SKM-1 treated with dmso at 0.1 percent for 144 hours (cell line): ENCODE results near the gene ATF7.
"Not testable (repeated sequence)": the region's sequence is repeated elsewhere in the genome, so short reads cannot be mapped to it uniquely, and the experiment has no call there.

Experiments
- DNase-seq: peaks from one replicate; lab custom pipeline; 2025; ENCODE audit not compliant: unreplicated experiment; lab: John Stamatoyannopoulos, UW

The ATF7 gene

DNA sequence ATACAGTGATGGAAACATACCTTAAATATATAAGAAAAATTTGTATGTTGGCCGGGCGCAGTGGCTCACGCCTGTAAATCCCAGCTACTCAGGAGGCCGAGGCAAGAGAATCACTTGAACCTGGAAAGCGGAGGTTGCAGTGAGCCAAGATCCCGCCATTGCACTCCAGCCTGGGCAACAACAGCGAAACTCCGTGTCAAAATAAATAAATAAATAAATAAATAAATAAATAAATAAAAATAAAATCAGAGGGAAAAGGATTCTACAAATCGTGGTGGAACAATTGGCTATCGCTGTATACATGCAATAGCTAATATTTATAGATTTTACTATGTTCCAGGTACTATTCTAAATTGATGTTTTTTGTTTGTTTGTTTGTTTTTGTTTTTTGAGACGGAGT is 1.7 kb upstream of the ATF7 start:
- DNase-seq: no peak

DNA sequence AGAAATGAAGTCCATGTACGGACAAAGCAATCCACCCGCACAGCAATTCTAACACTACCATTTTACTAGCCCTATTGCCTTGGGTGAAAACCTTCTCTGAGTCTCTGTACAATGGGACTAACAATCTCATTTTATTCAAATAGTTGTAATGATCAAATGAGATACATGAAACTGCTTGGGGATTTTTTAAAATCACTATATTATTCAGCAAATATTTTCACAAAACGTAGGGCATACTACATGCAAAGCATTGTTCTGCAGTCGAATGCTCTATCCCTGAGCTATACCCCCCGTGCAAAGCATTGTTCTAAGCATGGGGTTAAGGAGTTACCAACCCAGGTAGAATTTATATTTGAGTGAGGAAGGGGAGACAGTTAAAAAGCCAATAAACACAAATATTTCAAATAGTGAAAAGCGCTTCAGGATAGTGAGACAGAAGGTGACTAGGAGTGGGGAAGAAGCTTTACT is 554 bp upstream of the ATF7 start:
- DNase-seq: no peak

DNA sequence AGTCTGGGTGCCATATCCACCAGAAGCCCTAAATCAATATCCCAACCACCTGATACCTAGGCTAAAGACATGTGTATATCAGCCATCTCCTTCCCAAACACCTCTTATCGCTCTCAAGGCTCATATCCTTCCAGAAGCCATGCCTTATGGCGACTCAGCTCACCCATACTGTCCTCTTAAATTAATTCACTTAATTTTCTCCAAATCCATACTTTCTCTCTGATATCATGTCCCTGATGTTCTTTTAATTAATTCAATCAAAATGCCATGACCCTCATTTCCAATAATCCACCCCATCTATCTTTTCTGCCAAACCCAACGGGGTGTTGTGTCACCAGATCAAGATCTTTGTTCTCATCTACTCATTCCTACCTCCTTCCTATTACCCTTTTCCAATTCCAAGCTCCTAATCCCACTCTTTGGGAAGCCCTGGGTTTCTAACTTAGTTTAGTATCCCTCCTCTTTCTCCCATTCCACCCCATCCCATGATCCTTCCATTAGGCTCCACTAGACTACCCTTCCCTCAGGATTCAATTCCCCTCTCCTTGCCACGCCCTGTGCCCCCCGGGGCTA is 723 bp downstream of the ATF7 start:
- no peak for DNase-seq

DNA sequence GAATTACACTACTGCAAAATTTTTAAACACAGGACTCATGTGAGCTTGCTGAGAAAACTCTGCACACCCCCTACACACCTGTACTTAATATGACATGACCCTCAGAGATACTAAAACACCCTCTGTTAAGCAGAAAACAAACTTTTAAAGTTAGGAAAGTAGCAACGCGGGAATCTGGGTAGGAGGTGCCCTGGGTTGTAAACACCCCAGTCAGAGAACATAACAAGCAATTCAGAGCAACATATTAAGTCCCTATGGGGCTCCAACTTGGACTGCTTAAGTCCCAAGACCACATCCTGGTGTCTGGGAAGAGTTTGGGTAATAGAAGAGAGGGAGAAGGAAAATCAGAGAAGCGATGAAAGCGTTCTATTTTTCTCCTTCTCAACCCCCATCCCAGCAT is 1.2 kb downstream of the ATF7 start:
- DNase-seq: no peak

DNA sequence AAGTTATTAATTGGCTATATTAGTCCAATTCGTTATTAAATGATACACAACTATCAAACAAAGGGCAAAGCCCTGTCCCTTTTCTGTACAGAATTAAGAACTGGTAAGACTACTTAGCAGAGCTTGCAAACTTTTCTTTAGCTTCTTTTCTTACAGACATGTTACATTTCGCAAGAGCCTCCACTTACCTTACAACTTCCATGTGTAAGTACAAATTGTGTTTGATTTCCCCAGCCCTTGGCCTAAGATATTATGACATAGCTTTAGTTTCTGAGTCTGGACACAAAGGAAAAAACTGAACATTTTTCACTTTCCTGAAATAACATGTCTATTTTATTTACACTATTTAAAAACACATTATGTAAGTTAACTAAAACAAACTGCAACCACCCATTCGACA is 1.7 kb downstream of the ATF7 start:
- no peak for DNase-seq

DNA sequence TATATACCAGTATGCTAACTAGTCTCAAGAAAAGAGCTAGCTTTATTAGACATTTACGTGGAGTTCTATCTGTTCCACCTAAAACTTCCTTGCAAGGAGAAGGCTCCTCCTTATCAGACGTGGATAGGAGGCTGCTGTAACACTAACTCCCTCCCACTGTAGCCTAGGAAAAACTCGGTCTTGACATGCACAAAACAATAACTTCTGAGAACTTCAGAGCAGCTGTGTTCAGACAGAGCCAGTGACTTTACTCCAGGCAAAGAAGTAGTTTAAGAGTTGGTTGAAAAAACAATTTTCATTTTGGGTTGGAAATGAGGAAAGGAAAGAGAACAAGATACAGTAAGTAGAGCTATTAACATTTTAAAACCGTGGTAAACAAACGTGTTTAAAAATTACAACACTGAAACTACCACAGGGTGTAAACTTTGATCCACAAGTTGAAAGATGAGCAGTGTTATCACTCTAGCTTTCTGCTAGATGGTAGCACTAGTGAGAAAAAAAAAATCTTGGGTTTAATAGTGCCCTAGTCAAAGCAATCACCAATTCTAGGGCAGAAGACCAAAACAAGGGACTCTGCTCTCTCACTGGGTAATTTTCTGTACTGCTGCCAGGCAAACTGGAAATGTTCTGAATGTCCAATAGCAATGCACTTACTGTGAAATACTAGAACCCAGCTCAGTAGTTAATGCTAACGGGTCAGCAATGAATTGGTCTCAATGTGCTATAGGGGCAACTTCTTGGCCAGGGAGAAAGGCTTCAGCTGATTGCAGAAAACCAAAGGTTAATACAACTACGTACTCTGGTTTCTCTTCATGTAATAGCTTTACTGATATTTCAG is 2.4 kb downstream of the ATF7 start:
- no peak for DNase-seq

DNA sequence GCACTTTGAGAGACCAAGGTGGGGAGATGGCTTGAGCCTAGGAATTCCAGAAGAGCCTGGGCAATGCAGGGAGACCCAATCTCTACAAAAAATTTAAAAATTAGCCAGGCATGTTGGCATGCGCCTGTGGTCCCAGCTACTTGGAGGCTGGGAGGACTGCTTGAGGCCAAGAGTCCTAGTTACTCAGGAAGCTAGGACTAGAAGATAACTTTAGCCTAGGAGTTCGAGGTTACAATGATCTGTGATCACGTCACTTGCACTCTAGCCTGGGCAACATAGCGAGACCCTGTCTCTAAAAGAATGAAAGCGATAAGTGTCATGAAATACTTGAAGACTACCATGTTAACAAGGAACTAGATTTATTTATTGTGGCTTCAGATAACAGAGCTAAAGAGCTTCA is 3.5 kb downstream of the ATF7 start:
- no peak for DNase-seq

DNA sequence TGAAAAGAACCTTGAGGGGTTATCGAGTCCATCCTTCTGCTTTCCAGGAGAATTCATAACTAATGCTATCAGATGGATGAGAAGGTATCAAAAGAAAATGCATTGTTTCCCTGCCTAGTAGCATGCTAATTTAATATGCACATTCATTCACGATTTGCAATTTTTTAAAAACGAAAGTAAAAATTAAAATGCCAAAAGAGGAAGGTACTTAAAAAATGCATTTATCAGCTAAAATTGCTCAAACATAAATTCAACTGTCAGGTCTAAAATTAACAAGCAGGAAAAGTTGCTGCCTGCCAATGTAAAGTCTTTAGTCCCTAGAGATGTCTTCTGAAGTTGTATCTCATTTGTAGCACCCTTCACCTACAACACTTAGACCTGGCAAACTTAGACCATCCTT is 7.9 kb downstream of the ATF7 start:
- no peak for DNase-seq

DNA sequence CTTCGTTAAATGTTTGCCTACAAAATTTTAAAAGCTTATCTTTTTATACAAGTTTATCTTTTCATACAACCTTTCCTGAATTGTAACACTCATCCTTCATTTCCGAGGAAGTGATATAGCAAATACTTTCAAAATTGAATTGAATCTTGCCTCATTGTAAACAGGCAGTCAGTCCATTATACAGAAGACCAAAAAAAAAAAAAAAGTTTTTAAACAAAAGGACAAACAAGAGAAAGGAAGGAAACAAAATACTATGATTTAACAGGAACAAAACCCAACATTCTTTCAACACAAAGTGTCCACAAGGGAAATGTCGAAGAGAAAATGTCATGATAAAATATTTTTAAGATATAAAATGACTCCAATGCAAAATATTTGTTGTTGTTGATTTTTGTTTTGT is 8.5 kb downstream of the ATF7 start:
- no peak for DNase-seq

DNA sequence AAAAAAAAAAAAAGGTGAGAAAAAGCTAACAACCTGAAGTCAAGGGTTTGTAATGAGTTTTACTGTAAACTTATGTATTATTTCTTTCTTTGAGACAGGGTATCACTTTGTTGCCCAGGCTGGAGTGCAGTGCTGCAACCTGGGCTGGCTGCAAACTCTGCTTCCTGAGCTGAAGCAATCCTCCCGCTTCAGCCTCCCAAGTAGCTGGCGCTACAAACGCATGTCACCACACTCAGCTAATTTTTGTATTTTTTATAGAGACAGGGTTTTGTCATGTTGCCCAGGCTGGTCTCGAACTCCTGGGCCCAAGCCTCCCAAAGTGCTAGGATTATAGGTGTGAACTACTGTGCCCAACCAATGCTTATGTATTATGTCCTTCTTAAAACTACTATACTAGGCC is 9.2 kb downstream of the ATF7 start:
- DNase-seq: no peak

DNA sequence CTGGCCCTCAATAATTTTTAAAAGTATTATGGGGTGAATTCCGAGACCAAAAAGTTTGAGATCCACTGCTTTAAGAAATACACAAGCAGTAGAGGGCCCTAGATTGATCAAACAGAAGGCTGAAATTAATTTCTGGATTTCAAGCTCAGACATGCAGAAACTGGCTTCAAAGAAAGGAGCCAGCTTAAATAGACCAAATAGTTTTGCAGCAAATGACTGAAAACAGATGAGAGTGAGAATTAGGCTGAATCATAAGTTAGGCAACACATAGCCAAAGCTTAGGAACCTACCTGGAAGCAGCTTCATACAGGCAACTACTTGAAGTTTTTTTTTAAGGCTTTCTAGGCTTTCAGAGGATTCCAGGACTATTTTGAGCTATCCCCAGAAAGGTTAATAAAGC is 12.4 kb downstream of the ATF7 start:
- DNase-seq: no peak

DNA sequence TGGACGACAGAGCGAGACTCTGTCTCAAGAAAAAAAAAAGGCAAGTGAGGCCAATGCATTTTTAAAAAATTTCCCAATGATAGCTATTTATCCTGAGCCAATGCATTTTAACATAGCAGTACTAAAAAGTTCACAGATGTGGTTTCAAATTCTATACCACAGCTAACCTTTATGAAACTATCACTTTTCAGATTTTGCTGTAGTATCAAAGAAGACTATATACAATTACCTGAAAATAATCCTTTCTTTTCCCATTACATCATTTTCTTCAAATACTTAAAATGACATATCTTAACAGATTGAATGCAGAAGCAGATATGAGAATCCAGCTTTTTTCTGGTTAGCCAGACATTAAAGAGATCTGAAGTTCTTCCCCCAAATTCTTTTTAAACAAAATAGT is 13.2 kb downstream of the ATF7 start:
- DNase-seq: no peak

DNA sequence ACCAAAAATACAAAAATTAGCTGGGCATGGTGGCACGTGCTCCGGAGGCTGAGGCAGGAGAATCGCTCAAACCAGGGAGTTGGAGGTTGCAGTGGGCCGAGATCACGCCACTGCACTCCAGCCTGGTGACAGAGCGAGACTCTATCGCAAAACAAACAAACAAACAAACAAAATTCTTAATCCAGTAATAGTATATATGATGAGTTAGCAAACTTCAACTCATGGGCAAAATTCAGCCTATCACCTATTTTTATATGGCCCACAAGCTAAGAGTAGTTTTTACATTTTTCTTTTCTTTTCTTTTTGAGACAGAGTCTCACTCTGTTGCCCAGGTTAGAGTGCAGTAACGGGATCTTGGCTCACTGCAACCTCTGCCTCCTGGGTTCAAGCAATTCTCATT is 14.9 kb downstream of the ATF7 start:
- no peak for DNase-seq

DNA sequence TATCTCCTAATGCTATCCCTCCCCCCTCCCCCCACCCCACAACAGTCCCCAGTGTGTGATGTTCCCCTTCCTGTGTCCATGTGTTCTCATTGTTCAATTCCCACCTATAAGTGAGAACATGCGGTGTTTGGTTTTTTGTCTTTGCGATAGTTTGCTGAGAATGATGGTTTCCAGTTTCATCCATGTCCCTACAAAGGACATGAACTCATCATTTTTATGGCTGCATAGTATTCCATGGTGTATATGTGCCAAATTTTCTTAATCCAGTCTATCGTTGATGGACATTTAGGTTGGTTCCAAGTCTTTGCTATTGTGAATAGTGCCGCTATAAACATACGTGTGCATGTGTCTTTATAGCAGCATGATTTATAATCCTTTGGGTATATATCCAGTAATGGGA is 19.5 kb downstream of the ATF7 start:
- DNase-seq: not testable (repeated sequence)

DNA sequence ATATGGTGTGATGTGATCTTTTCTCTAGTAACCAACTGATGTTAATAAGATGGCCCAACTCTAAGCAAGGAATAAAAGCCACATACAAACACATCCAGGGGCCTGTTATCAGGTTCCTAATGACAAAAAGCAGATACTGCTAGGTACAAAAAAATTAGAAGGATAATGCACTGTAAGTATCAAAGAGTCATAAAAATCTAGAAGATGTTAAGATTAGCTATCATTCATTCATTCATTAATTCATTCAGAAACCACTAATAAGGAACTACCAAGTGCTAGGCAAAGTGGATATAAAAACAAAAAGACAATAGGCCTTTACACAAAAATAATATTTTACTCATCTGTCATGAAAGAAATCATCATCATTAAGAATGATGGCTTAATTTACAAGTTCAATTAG is 21.6 kb downstream of the ATF7 start:
- DNase-seq: no peak

DNA sequence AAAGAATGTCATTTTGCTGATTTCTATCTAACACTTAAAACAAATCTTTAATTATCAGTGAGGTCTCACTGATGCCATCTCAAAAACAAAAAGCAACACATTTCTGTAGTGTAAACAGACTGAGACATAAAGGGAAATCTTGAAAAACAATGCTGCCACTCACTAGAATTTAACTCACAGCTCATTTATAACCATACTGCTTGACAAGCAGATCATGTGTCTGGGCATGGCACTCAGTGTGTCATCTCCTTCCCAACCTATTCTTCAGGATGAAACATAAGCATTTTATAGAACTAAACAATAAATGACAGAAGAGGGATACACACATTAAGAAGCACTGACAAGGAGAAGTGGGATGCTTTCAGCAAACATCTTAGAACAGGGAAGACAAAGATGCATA is 22.4 kb downstream of the ATF7 start:
- no peak for DNase-seq

DNA sequence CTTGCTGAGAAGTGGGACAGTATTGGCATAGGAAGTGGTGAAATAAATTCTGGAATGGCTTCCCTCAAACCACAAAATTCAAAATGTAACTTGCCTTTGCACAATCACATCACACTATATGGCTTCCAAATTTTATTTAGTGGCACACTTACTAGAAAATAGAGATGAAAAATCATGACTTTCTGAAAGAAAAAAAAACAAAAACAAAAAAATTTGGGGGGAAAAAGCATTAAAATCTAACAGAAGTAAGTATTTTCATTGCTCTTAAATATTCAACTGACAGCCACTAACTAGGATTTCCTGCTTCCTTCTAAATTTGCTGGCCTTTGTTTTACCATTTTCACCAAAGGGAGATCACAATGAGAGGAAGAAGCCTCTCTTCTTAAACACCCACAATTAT is 23.0 kb downstream of the ATF7 start:
- DNase-seq: no peak

DNA sequence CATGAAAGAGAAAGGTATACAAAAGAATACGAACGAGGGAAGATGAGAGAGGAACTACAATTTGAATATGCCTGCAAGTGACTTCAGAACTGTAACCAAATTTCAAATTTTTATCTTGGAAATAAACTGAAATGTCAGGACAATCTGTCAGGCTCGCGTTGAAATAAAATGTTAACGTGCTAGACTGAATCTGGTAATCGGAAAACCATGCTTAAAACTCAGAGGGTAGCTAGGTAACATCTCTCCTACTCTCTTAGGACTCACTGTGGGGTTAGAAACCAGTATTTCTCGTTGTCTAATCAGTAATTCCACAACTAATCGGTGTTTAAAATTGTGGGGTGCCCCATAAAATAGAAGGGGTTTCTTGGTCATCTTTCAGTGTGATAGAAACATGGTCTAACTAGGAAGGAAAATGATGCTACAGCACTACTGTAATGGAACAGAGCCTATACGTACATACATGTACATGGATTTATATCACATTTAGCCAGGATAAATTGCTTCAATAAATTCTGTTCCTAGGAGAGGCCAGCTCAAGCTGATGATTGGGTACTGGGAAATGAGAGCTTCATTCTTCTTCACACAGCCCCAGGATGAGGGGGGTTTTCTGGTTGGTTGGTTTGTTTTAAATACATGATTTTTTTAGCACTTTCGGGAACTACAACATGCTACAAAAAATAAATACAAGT is 23.9 kb downstream of the ATF7 start:
- DNase-seq: no peak

DNA sequence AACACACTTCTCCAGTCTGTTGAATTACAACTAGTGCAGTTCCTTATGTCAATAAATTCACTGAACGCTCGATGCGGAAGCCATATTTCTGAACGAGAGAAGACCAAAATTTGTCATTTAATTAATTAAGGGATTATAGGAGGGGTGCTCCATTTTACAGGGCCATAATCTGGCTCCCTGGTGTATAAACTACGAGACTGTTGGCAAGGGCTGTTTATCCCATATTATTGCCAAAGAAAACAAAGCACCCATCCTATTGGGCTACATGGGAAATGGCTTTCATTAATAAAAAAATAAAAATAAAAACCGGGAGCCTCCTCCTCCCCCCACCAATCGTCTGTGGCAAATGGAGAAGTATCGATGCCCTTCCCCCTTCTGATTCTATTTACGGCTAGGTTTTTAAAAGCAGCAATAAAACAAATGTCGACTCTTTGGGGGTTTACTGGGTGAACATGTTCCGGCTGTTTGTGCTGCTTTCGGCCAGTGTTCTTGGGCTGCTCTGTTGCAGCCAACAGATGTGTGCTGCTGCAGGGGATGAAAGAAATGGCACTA is 24.8 kb downstream of the ATF7 start:
- DNase-seq: no peak

DNA sequence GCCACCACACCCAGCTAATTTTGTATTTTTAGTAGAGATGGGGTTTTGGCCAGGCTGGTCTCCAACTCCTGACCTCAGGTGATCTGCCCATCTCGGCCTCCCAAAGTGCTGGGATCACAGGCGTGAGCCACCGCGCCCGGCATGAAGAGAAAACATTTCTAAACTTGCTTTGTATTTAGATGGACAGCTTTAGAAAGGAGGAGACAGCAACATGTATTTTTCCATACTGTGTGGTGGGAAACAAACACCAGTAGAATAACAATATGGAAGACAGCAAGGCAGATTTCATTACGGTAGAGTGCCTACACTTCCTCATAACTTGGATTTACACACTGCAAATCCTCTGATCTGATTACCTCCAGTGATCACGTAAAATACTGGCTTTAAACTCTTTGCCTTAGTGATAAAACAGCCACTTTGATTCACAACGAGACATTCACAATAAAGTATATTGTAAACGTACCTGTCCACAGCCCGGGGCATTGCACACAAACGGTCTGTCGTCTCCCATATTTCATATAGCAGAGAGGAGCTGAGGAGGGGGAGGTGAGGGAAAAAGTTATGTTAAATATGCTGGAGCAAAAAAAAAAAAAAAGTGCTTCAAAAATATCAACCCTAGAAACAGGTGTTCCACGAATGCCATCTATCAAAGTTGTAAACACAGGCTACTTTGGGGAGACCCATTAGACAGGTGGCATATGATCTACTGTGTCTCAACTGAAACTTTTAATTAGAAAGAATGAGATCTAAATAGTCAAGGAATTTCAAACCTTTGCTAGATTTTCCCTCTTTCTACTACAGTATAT is 25.5 kb downstream of the ATF7 start:
- no peak for DNase-seq

DNA sequence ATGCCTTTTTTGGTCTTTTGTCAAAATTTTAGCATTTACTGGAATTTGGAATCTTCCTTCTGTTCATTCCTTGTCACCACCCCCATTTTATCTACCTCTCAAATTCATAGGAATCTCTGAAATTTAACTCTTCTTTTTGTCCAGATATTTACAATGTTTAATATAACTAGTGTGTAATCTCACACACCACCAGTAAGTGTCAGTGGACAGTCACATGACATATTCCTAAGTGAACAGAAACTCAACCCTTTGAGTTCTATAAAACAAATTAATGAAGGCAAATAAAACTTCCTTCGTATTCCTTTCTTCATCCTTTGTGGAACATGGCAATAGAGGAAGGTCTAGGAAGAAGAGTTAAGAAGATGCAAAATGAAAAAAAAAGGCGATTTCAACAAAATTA is 26.6 kb downstream of the ATF7 start:
- DNase-seq: no peak
